Measurements from ENCODE around the gene PDHB. TPM values are rescaled to one million over a fixed set of nuclear protein-coding genes. Genes with fewer than 3 reads are reported as not detected.

PDHB gene
- total RNA-seq (260 and 584 TPM in 2 replicates), polyA plus RNA-seq (247 and 266 TPM in 2 replicates)

DNA sequence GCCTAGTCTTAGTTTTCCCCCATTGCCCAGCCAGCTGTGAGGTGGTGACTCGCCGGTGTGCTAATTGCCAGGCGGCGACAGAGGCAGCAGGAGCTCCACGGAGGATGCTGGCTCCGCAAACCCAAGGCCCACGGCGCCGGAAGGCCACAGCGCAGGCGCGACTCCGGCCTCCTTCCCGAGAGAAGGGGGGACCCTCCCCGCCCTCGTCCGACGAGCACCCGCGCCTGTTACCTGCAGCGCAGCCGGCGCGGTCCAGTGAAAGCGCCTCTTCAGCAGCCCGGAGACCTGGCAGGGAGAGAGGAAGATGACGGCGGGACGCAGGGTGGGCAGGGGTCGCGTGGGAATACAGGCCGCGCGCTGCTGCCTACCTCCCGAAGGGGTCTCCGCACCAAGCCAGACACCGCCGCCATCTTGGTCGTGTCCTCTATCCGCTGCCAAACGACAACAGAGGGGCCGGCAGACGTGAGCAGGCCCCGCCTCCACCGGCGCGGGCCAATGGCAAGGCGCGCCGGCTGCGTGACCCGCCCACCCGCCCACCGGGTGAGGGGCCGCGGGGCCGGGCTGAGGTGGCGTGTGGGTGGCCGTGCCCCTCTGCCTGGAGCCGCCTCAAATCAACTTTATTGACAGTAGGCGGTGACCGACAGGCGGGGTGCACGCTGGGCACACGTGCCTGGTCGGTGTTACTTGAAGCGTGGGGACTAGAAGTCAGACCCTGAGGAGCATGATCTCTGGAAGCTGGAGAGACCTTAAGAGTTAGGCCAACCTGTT is at the start of gene PDHB:
Gene PDHB (minus strand): TSS at position 433 of the 768 bp plus-strand sequence. CDS start 23 bp downstream, at position 410.
- TF ChIP-seq, protein P1, sequence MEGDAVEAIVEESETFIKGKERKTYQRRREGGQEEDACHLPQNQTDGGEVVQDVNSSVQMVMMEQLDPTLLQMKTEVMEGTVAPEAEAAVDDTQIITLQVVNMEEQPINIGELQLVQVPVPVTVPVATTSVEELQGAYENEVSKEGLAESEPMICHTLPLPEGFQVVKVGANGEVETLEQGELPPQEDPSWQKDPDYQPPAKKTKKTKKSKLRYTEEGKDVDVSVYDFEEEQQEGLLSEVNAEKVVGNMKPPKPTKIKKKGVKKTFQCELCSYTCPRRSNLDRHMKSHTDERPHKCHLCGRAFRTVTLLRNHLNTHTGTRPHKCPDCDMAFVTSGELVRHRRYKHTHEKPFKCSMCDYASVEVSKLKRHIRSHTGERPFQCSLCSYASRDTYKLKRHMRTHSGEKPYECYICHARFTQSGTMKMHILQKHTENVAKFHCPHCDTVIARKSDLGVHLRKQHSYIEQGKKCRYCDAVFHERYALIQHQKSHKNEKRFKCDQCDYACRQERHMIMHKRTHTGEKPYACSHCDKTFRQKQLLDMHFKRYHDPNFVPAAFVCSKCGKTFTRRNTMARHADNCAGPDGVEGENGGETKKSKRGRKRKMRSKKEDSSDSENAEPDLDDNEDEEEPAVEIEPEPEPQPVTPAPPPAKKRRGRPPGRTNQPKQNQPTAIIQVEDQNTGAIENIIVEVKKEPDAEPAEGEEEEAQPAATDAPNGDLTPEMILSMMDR (IDR thresholded peaks at IDR 0.05; ENCODE audit: low read depth, low read length) = no peak
- Histone ChIP-seq H3K27ac (peak within 1 kb of the TSS; percentile 97), H3K9me3 (ENCODE audit: low read depth) (no peaks in the 10 kb centered on the region)

DNA sequence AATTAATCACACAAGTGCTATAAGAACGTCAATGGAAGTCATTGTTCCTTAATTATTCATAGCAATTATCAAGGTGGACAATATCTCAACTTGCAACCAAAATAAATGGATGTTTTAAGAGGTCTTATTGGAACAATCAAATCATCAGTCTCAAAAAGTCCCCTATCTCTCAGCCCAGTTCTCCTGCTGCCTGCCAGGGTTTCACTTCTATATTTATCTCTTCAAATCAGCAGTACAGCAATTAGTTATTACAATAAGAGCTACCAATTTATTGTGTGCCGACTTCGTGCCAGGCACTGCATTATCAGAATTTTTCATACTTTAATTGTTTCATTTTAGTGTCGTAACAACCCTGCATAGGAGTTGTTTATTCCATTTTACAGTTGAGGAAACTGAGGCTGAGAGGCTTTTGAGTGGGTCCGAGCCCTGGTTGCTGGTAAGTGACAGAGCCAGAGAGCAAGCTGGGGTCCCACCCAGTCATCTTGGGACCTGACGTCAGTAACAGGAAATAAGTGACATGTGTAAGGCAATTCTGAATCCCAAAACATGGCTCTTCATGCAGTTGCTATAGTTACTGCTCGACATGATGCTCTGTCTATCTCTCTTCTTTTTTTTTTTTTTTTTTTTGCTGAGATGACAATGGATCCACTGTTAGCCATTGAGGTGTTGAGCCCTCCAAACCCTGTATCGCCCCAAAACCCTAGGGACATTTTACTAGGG is 49.4 kb upstream of the PDHB start:
- no peaks in the 10 kb centered on the region for H3K36me3 ChIP-seq
- H3K27me3 ChIP-seq = no peaks in the 10 kb centered on the region
- no peaks in the 10 kb centered on the region for H3K9me3 ChIP-seq (ENCODE audit: low read depth)
- TF ChIP-seq, protein P1 (IDR thresholded peaks at IDR 0.05; ENCODE audit: low read depth, low read length) = no peak
- no peak overlapping the region for H3K27ac ChIP-seq
- DNase-seq (ENCODE audit: low read depth in 1 of 2, low spot score in 1 of 2) = no peak
- no peak overlapping the region for H3K4me3 ChIP-seq
- H3K4me1 ChIP-seq (ENCODE audit: low read depth) = peaks cover 23% of the 10 kb centered on the region

More for the DNA sequence above, at the start of gene PDHB:
- Histone ChIP-seq H3K36me3 (peaks cover 33% of the 10 kb centered on the region), H3K27me3 (no peaks in the 10 kb centered on the region), H3K4me1 (ENCODE audit: low read depth) (peaks cover 6% of the 10 kb centered on the region), H3K4me3 (peak within 1 kb of the TSS; percentile 71)
- peak; percentile 92 to 95 for DNase-seq (ENCODE audit: low read depth in 1 of 2, low spot score in 1 of 2)

DNA sequence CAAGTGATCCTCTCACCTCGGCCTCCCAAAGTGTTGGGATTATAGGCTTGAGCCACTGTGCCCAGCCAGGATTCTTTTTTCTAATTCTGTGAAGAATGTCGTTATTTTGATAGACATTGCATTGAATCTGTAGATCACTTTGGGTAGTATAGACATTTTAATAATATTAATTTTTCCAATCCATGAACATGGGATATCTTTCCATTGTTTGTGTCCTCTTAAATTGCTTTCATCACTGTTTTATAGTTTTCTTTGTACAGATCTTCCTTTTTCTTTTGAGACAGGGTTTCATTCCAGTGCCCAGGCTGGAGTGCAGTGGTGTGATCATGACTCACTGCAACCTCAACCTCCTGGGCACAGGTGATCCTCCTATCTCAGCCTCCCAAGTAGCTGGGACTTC is 46.7 kb upstream of the PDHB start:
- Histone ChIP-seq H3K4me1 (ENCODE audit: low read depth) (peaks cover 23% of the 10 kb centered on the region), H3K9me3 (ENCODE audit: low read depth) (no peaks in the 10 kb centered on the region), H3K27ac (no peak overlapping the region), H3K36me3 (no peaks in the 10 kb centered on the region), H3K27me3 (no peaks in the 10 kb centered on the region), H3K4me3 (no peak overlapping the region)
- TF ChIP-seq, protein P1 (IDR thresholded peaks at IDR 0.05; ENCODE audit: low read depth, low read length) = no peak
- no peak for DNase-seq (ENCODE audit: low read depth in 1 of 2, low spot score in 1 of 2)

DNA sequence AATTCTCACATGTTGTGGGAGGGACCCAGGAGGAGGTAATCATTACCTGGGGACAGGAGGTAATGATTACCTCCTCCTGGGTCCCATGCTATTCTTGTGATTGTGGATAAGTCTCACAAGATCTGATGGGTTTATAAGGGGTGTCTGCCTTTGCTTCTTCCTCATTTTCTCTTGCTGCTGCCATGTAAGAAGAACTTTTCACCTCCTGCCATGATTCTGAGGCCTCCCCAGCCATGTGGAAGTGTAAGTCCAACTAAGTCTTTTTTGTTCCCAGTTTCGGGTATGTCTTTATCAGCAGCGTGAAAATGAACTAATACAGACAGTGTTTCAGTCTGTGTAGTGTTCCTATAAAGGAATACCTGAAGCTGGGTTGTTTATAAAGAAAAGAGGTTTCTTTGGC is 45.1 kb upstream of the PDHB start:
- H3K27ac ChIP-seq = no peak overlapping the region
- H3K4me3 ChIP-seq = no peak overlapping the region
- TF ChIP-seq, protein P1 (IDR thresholded peaks at IDR 0.05; ENCODE audit: low read depth, low read length) = no peak
- peaks cover 19% of the 10 kb centered on the region for H3K4me1 ChIP-seq (ENCODE audit: low read depth)
- no peaks in the 10 kb centered on the region for H3K27me3 ChIP-seq
- DNase-seq (ENCODE audit: low read depth in 1 of 2, low spot score in 1 of 2) = no peak
- H3K9me3 ChIP-seq (ENCODE audit: low read depth) = no peaks in the 10 kb centered on the region
- no peaks in the 10 kb centered on the region for H3K36me3 ChIP-seq

DNA sequence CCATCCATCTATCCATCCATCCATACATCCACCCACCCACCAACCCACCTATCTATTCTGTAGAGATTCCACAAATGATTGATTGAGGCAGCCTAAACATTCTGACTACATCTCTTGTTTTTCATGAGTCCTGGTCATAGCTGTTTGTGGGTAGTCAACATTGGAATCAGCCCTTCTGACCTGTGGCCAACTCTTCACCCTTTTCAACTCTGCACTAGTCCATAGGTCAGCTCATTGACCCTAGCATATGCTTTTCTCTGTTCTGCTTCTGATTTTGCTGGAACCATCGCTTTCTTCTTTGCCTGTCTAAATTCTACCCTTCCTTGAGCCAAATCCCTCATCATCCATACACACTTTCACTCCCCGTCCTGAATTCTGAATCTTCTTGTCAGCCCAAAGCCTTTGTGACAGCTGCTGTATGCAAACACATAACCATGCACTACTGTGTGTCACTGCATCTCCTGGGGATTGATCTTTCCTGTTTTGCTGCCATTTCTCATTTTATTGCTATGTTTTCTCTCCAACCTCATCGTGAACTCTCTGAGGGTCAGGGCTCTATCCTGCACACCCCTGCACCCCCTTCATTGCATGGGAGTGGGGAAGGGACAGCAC is 41.4 kb upstream of the PDHB start:
- H3K27me3 ChIP-seq = no peaks in the 10 kb centered on the region
- no peaks in the 10 kb centered on the region for H3K36me3 ChIP-seq
- peaks cover 28% of the 10 kb centered on the region for H3K4me1 ChIP-seq (ENCODE audit: low read depth)
- no peak overlapping the region for H3K27ac ChIP-seq
- no peaks in the 10 kb centered on the region for H3K9me3 ChIP-seq (ENCODE audit: low read depth)
- DNase-seq (ENCODE audit: low read depth in 1 of 2, low spot score in 1 of 2) = no peak
- TF ChIP-seq, protein P1 (IDR thresholded peaks at IDR 0.05; ENCODE audit: low read depth, low read length) = no peak
- no peak overlapping the region for H3K4me3 ChIP-seq
